Thyroid gland (tissue), 4 donors: ENCODE data around the gene ISCA1.

Source experiments
- POLR2A ChIP-seq, 2 donors: fragments of 450-650 bp; IDR thresholded peaks; one replicate each; pipeline ENCODE4 v1.6.1; 2017; ENCODE audit warnings: antibody characterized with exemption in 2 of 2, mild to moderate bottlenecking in 2 of 2, moderate library complexity in 1 of 2
- TF ChIP-seq, protein P1 (sequence below), 6 experiments: fragments of 200-600 bp in 3 of 6; fragments of 450-650 bp in 3 of 6; sonication (generic) in 3 of 6; IDR thresholded peaks; one replicate each; pipeline ENCODE4 v1.5.1; 2016 to 2019; ENCODE audit warnings: antibody characterized with exemption in 6 of 6, mild to moderate bottlenecking in 2 of 6, inconsistent platforms in 1 of 6, moderate library complexity in 1 of 6

DNA sequence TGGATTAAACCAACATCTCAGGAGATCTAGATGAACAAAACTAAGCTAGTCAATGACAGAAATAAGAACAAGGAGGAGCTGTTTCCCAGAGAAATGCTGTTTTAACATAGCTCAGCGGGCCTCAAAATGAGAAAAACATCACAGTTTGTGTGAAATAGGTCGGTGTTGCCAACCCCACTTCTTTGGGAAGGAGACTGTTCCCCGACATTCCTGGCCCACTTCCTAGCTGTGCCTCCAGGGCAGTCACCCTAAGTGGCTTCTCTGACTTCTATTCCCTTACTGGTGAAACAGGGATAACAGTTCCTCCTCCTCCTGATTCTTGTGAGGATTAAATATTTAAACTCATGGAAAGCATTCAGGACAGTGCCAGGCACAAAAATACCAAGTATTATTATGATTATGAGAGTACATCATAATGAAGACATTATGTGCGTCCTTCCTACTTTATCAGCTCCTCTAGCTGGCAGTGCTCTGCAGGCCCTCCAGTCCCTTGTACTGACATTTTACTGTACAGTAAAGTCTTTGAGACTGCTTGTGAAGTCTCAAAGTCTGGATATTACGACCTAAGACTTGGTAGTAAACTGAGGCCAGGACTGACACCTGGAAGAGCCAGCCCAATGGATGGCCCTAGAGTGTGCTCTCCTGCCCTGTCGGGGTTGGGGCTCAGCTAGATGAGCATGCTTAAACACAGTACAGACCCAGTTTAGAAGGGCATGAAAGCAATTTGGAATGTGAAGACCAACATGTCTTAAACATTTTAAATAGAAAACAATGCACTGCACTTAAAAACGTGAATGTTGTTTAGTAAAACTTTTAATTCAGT, 7.3 kb downstream of the ISCA1 start:
- TF ChIP-seq, protein P1, sequence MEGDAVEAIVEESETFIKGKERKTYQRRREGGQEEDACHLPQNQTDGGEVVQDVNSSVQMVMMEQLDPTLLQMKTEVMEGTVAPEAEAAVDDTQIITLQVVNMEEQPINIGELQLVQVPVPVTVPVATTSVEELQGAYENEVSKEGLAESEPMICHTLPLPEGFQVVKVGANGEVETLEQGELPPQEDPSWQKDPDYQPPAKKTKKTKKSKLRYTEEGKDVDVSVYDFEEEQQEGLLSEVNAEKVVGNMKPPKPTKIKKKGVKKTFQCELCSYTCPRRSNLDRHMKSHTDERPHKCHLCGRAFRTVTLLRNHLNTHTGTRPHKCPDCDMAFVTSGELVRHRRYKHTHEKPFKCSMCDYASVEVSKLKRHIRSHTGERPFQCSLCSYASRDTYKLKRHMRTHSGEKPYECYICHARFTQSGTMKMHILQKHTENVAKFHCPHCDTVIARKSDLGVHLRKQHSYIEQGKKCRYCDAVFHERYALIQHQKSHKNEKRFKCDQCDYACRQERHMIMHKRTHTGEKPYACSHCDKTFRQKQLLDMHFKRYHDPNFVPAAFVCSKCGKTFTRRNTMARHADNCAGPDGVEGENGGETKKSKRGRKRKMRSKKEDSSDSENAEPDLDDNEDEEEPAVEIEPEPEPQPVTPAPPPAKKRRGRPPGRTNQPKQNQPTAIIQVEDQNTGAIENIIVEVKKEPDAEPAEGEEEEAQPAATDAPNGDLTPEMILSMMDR (IDR thresholded peaks at IDR 0.05): no peak
- TF ChIP-seq POLR2A (IDR thresholded peaks at IDR 0.05): no peak
